DMS 273 treated with DMSO at 0.1 percent for 48 hours (cell line): ENCODE data around the gene HDAC1.

Experiments
- DNase-seq: peaks from one replicate; lab custom pipeline; 2025; lab: John Stamatoyannopoulos, UW

HDAC1 gene

GRCh38 chr1:32330558-32331151, 38.8 kb downstream of the HDAC1 start:
- DNase-seq = no peak

- no peak for DNase-seq
Observed at GRCh38 chr1:32331549-32331948, 39.7 kb downstream of the HDAC1 start.

GRCh38 chr1:32332290-32333079, 40.6 kb downstream of the HDAC1 start:
- DNase-seq = no peak

- DNase-seq = no peak
Observed at GRCh38 chr1:32333251-32333963, 41.5 kb downstream of the HDAC1 start.

- no peak for DNase-seq
Observed at GRCh38 chr1:32334274-32334861, 42.5 kb downstream of the HDAC1 start.

DNA sequence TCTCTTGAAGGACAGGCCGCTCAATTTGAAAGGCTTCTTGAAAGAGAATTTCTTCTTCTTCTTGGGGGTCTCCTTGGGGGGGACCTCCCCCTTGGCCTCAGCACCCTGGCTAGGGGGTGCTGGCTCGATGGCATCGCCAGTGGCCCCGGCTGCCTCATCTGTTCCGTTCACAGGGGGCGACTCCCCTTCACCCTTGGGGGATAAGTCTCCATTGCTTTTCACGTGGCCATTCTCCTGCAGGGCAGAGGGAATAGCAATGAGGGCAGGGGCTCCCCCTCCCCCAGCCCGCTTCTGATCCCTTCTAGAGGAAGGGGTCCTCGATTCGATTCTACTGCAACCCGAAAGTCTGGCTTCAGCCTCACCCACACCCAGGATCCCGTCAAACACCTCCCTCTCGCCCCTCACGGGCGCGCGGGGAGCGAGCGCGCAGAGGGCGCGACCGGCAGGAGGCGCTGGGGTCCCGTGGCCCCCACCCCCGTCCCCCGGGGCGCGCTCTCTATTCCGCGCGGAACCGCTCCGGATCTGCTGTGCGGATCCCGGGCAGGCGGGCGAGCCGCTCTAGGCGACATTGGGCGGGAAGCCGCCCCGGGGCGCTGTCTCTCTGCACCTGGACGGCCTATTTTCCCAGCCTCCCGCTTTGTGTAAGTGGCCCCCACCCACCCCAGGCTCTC, 43.1 kb downstream of the HDAC1 start:
- DNase-seq = no peak

DNA sequence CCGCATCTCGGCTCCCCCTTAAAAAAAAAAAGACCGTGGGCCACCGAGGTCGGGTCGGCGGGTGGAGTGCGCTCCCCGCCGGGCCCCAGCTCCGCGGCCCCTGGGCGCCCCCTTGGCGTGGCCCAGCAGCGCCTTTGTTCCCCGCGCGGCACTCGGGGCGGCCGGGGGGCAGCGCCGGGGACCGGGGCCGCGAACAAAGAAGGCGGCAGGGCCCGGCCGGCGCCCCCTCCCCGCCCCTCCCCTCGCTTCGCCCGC, 43.6 kb downstream of the HDAC1 start:
- DNase-seq = no peak

- DNase-seq = no peak
Observed at GRCh38 chr1:32335790-32336590, 44.1 kb downstream of the HDAC1 start, which contains the start of gene MARCKSL1. MARCKSL1 (minus strand) TSS chr1:32336233; CDS start chr1:32336033, 200 bp downstream.

GRCh38 chr1:32336591-32336932, 44.7 kb downstream of the HDAC1 start:
- DNase-seq = no peak

GRCh38 chr1:32336963-32337675, 45.2 kb downstream of the HDAC1 start:
- no peak for DNase-seq

- DNase-seq = no peak
Observed at GRCh38 chr1:32337855-32338636, 46.2 kb downstream of the HDAC1 start.

GRCh38 chr1:32338637-32339145, 46.8 kb downstream of the HDAC1 start:
- no peak for DNase-seq

- no peak for DNase-seq
Observed at GRCh38 chr1:32339363-32339978, 47.6 kb downstream of the HDAC1 start.

DNA sequence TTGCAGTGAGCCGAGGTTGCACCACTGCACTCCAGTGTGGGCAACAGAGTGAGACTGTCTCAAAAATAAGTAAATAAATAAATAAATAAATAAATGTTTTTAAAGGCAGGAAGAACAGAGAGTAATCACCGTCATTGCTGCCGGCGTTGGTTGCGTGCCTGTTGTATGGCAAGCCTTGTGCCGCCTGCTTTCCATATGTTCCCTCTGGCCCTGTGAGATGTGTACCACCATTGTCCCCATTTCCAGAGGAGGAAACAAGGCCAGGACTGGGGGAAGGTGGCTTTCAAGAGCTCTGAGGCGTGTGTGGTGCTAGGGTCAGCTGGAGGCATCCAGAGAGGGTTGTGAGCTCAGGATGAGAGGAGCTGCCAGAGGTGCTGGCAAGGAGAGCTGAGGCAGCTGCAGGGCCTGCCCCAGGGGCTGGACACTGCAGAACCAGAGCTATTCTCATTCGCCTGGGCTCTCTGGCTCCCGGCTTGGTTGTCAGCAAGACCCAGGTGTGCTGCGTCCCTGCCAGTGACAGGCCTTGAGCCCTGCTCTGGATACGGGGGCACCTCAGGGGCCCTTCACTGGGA, 49.4 kb downstream of the HDAC1 start:
- no peak for DNase-seq

DNA sequence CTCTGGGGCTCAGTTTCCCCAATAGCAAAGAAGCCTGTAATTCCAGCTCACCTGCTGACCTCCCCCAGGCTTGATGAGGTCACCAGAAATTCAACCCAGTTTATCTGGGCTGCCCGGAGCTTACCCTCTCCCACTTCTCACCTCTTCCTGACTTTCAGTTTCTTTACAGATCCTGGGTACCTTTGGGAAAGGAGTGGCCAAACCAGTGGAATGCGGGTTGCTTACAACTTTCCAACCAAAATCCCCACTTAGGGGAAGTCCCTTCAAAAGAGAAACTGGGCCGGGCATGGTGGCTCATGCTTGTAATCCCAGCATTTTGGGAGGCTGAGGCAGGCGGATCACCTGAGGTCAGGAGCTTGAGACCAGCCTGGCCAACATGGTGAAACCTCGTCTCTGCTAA, 50.1 kb downstream of the HDAC1 start:
- no peak for DNase-seq

DNA sequence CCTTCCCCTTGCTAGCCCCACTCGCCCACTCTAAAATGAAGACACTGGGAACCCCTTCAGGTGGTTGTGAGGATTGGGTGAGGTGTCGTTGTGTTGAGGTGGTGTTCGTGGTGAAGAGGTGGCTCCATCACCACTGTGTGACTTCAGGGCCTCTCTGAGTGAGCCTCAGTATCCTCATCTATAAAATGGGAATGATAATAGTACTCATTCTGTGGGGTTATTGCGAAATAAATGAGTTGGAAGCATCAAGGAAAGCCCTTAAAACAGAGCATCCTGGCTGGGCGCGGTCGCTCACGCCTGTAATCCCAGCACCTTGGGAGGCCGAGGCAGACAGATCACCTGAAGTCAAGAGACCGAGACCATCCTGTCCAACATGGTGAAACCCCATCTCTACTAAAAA, 50.8 kb downstream of the HDAC1 start:
- DNase-seq = no peak

- DNase-seq = no peak
Observed at GRCh38 chr1:32345289-32345827, 53.5 kb downstream of the HDAC1 start.

DNA sequence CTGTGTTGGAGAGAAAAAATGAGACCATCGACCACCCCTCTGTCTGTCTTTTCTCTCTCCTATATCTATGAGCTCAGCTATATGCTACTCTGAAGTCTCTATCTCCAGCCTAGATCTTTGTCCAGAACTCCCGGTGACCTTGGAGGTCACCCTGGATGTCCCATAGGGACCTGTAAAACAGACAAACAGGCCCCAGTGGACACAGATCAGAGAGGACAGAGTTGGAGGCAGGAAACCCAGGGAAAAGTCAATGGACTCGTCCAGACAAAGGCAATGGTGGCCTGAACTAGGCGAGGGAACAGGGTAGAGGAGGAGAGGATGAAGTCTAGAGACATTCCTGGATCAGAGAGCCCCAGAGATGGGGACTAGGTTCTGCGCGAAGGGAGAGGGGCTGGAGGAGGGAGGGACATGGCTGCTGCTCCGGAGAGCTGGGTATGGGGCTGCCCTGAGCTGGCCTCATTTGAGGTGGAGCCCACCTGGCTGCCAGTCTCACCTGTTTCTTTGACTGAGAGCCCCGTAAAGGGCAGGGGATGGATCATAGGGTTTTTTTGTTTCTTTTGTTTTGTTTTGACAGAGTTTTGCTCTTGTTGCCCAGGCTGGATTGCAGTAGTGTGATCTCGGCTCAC, 54.8 kb downstream of the HDAC1 start:
- DNase-seq = no peak
